ENCODE data around the gene FATE1. TPM values are rescaled to one million over a fixed set of nuclear protein-coding genes. Genes with fewer than 3 reads are reported as not detected.

FATE1 gene
- not detected for total RNA-seq

GRCh38 chrX:151715752-151716151 lies at the start of gene FATE1:
TSS of gene FATE1 (plus strand) at chrX:151716035. CDS start at chrX:151716120, 85 bp downstream.

GRCh38 chrX:151694661-151695582 lies 20.9 kb upstream of the FATE1 start, which contains the start of gene PRRG3:
TSS of gene PRRG3 (plus strand) at chrX:151695458. CDS start at chrX:151698815, 3,357 bp downstream.

GRCh38 chrX:151734446-151734845 lies 18.6 kb downstream of the FATE1 start, which contains the start of gene CNGA2:
TSS of gene CNGA2 (plus strand) at chrX:151734746. CDS start at chrX:151738484, 3,738 bp downstream.

Other genes starting within 250 kb of the FATE1 start
- gene PASD1, start 152.4 kb upstream of the FATE1 start, total RNA-seq = not detected
- gene PRRG3, start 20.6 kb upstream of the FATE1 start, total RNA-seq = not detected
- not detected for gene CNGA2, start 18.7 kb downstream of the FATE1 start, total RNA-seq
- not detected for gene MAGEA4, start 196.9 kb downstream of the FATE1 start, total RNA-seq

Data from activated naive CD4-positive, alpha-beta T cell treated with anti-CD3 and anti-CD28 coated beads, Interleukin-2, amount 10 ng/mL, durations not matched to agents 5 hours and 36 hours (primary cell).